PFSK-1 (cell line): ENCODE data around the gene KCNG4.

Source experiments
- FOXP2 ChIP-seq: optimal IDR thresholded peaks from 2 replicates; pipeline ENCODE3; 2011; ENCODE audit warnings: borderline replicate concordance, control low read depth, inconsistent platforms; ENCODE audit not compliant: insufficient read depth; ENCODE audit errors: extremely low read length, extremely low read depth
- POLR2AphosphoS5 ChIP-seq: IDR thresholded peaks from 2 replicates; pipeline ENCODE4 v1.6.1; 2012; ENCODE audit warnings: low read depth, mild to moderate bottlenecking, control low read depth, low read length, moderate library complexity
- REST ChIP-seq, 2 experiments: IDR thresholded peaks; 2 replicates each; pipeline versions ENCODE4 v1.6.1 to v1.8.0; 2011 to 2012; ENCODE audit warnings: low read depth in 2 of 2, low read length in 2 of 2, control low read depth in 1 of 2, inconsistent platforms in 1 of 2, mild to moderate bottlenecking in 1 of 2, moderate library complexity in 1 of 2; ENCODE audit not compliant: insufficient read depth in 1 of 2
- SIN3A ChIP-seq: IDR thresholded peaks from 2 replicates; pipeline ENCODE4 v1.6.1; 2012; ENCODE audit warnings: mild to moderate bottlenecking, low read length, moderate library complexity, borderline replicate concordance; ENCODE audit not compliant: insufficient read depth
- TAF1 ChIP-seq: IDR thresholded peaks from 2 replicates; pipeline ENCODE4 v1.6.1; 2012; ENCODE audit warnings: low read length, control low read depth, borderline replicate concordance; ENCODE audit not compliant: insufficient read depth

- TF ChIP-seq POLR2AphosphoS5: no peak
- TF ChIP-seq REST (IDR thresholded peaks at IDR 0.05; ENCODE audit: insufficient read depth in 1 of 2, low read depth in 2 of 2, low read length in 2 of 2): no peak
- TF ChIP-seq TAF1: no peak
- TF ChIP-seq SIN3A: no peak
- no peak for TF ChIP-seq FOXP2
Observed at GRCh38 chr16:84229471-84229870, 10.3 kb downstream of the KCNG4 start.
